ENCODE results near the gene OXA1L.

- TF ChIP-seq ZNF274 (IDR thresholded peaks at IDR 0.05; ENCODE audit: low read depth, low read length) (no peak), YY1 (IDR thresholded peaks at IDR 0.05; ENCODE audit: insufficient read depth, insufficient read length) (no peak)
These were observed 7.7 kb downstream of the OXA1L start for GRCh38 chr14:22774011-22774706.
